GM12873 (cell line): Measurements from ENCODE around the gene PDE4B.

ENCODE experiments used
- TF ChIP-seq, protein P1 (sequence below): IDR thresholded peaks from 2 replicates; pipeline ENCODE4 v1.5.1; 2012; ENCODE audit warnings: low read depth, mild to moderate bottlenecking, moderate library complexity, low read length, control low read depth; ENCODE audit not compliant: insufficient read depth; ENCODE audit errors: missing control alignments

Gene PDE4B

DNA sequence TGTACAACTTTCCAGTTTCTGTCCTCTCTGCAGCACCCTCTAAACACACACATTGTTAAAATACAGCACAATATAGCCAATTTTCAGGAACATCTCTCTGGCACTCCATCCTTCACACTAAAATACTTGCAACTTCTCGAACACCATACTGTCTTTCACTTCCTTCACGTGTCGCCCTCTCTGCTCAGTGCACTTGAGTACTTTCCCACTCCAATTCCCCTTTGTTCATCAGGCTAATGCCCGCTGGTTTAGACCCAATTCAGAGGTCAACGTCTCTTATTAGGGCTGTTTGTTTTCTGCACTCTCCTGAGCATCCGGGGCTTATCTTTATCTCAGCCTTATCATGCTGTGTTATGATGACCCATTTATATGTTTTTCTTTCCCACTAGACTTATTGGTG, 503.1 kb downstream of the PDE4B start:
- TF ChIP-seq, protein P1, sequence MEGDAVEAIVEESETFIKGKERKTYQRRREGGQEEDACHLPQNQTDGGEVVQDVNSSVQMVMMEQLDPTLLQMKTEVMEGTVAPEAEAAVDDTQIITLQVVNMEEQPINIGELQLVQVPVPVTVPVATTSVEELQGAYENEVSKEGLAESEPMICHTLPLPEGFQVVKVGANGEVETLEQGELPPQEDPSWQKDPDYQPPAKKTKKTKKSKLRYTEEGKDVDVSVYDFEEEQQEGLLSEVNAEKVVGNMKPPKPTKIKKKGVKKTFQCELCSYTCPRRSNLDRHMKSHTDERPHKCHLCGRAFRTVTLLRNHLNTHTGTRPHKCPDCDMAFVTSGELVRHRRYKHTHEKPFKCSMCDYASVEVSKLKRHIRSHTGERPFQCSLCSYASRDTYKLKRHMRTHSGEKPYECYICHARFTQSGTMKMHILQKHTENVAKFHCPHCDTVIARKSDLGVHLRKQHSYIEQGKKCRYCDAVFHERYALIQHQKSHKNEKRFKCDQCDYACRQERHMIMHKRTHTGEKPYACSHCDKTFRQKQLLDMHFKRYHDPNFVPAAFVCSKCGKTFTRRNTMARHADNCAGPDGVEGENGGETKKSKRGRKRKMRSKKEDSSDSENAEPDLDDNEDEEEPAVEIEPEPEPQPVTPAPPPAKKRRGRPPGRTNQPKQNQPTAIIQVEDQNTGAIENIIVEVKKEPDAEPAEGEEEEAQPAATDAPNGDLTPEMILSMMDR: no peak

DNA sequence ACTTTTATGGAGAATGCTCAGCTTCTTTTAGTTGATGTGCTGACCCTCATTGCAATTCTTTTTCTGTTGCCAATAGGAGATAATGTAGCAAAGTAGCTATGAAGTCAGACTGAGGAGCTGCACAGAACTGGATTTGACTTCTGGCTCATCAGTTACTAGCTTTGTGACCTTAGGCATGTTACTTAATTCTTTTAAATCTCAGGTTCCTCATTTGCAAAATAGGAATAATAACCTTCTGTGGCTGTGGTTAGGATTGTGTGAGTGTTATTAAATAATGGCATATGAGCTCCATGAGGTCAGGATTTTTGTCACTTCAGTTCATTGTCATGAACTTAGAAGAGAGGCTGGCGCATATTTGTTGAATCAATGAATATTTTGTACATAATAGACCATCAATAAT, 503.7 kb downstream of the PDE4B start:
- TF ChIP-seq, protein P1: no peak

DNA sequence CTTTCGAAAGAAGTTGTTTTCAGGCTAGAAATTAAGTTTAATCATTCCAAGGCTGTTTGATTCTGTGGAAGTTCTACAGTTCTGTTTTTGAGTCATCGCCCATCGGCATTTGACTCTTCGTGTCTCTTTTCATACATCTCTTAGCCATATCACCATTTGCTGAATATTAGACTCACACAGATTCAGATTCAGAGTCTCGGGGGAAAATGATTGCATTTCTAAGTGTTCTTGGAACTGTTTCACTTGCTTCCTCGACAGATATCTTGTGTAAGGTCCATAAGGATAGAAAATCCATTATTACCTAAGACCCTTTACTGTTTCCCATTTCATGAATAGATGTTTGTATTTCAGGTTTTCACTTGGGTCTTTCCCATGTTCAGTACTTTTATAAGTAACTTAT, 504.3 kb downstream of the PDE4B start:
- TF ChIP-seq, protein P1: no peak

DNA sequence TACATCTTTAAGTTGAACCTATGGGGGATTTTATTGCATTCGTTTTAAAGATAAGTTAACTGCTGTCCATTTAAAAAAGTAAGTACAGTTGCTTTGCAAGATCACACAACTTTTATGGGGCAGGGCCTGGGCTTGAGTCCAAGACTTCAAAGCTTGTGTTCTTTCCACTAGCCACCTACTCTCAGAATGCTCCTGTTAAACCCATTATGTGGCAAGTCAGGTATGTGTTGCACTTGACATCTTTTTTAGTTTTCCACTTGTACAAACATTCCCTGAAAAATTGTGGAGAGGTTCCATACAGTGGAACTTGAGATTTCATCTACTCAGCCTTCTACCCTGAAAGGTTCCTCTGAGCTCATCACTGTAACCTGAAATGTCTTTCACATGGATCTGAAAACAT, 505.8 kb downstream of the PDE4B start:
- TF ChIP-seq, protein P1: no peak

DNA sequence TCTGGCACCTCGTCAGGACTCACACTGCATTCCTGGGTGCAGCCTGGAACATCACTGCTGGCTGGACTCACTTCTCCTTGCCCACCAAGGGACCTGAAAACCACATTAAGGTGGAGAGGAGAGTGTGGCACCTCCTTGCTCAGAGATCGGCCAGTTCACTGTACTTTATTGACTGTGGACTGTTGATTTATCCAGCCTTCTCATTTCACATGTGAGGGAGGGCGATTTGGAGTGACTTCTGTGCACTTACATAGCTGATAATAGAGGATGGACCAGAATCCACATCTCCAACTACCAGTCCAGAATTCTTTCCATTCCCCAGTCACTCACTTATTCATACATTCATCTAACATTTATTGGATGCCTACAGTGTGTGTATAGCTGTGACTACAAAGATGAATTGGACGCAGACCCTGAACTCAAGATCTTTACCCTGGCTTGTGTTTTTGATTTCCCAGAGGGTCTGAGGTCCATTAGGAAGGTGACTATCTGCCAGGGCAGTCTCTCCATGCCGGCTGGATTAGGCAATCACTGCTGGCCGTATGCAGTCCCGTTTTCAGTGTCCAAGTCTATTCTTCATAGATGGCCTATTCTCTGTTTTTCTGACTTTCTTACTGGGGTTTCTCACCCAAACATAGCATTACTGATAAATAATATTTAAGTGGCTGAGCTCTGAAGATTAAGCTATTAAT, 507.7 kb downstream of the PDE4B start:
- TF ChIP-seq, protein P1: no peak

DNA sequence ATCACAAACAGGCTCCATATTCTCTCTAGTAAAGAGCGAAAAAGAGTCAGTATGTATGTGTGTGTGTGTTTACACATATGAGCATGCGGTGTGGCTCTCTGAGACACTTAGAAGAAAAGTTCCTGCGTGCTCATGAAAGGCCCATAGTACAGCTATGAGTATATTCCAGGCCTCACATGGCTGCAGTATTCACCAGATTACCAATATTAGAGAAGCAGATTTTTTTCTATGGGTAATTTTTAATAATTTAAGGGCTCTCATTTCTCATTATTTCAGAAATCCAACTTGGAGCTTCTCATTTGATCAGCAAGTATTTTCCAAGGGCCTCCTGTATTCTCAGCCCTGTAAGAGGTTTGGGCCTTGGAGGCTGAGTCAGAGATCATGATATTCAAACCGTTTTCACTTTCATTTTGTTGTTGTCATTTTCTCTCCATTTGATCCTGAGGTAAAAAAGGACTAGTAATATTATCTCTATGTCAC, 508.3 kb downstream of the PDE4B start:
- TF ChIP-seq, protein P1: no peak

DNA sequence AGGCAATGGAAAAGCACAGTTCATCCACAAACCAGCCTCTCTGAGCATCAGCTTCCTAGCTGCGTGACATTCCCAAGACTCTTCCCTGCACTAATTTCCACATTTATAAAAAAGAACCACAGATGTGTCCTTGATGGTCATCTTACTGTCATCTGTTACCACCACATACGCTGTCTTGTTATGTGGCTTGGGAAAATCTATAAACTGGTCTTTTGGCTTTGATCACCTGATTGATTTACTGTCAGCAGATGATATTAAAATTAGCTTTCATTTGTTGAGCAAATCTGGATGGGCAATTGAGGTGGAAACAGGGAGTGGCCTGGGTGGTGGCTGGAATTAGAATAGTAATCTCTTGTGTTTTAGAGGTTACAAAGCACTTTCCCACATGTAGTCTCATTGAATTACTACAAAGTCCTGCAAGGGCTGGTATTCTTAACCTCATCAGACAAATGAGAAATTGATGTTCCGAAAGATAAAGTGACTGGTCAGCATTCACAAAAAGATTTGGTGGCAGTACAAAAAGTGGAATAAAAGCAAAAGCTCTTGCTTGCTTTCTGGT, 509.6 kb downstream of the PDE4B start:
- TF ChIP-seq, protein P1: no peak
